Neuronal stem cell (in vitro differentiated cells): ENCODE data around the gene HOOK2.
A peak's percentile ranks its signal among the peaks of the same experiment; 100 is the strongest.

ENCODE experiments used
- DNase-seq: peaks from one replicate; pipeline ENCODE4 v3.0.0-alpha.2; 2013; ENCODE audit warnings: low spot score
- H2AFZ ChIP-seq: one replicate; pipeline ENCODE4 v1.6.1; 2013; ENCODE audit warnings: mild to moderate bottlenecking, low read length, inconsistent platforms
- H2AK5ac ChIP-seq: 2 replicates; pipeline ENCODE4 v1.6.1; 2013; ENCODE audit warnings: low read depth, mild to moderate bottlenecking, inconsistent platforms, low read length, moderate library complexity, mixed read lengths
- H2BK120ac ChIP-seq: 2 replicates; pipeline ENCODE4 v1.6.1; 2013; ENCODE audit warnings: low read depth, mild to moderate bottlenecking, inconsistent platforms, low read length, moderate library complexity, mixed read lengths
- H2BK12ac ChIP-seq: one replicate; pipeline ENCODE4 v1.6.1; 2013; ENCODE audit warnings: low read length, inconsistent platforms
- H2BK15ac ChIP-seq: 2 replicates; pipeline ENCODE4 v1.6.1; 2013; ENCODE audit warnings: mild to moderate bottlenecking, low read length, inconsistent platforms, mixed read lengths
- H2BK5ac ChIP-seq: one replicate; pipeline ENCODE4 v1.6.1; 2013; ENCODE audit warnings: inconsistent platforms, mild to moderate bottlenecking, low read length, moderate library complexity
- H3K14ac ChIP-seq: one replicate; pipeline ENCODE4 v1.6.1; 2013; ENCODE audit warnings: low read length, inconsistent platforms
- H3K18ac ChIP-seq: 2 replicates; pipeline ENCODE4 v1.6.1; 2013; ENCODE audit warnings: low read length, inconsistent platforms
- H3K23ac ChIP-seq: 2 replicates; pipeline ENCODE4 v1.6.1; 2013; ENCODE audit warnings: low read depth, mild to moderate bottlenecking, mixed read lengths, low read length, inconsistent platforms; ENCODE audit not compliant: poor library complexity
- H3K27ac ChIP-seq: replicated peaks from 3 replicates; pipeline ENCODE4 v1.5.1; 2013; ENCODE audit warnings: low read length, inconsistent platforms
- H3K27me3 ChIP-seq, 3 experiments: 2 replicates each; pipeline ENCODE4 v1.6.1; 2013; ENCODE audit warnings: low read length in 3 of 3, mild to moderate bottlenecking in 2 of 3, inconsistent platforms in 1 of 3, low read depth in 1 of 3, mixed read lengths in 1 of 3, moderate library complexity in 1 of 3; ENCODE audit not compliant: control insufficient read depth in 3 of 3, insufficient read depth in 3 of 3
- H3K36me3 ChIP-seq, 2 donors: replicated peaks in 1 of 2; 2 replicates each; pipeline ENCODE4 v1.6.1; 2013; ENCODE audit warnings: low read length in 2 of 2; ENCODE audit not compliant: control insufficient read depth in 2 of 2, insufficient read depth in 2 of 2
- H3K4ac ChIP-seq: 2 replicates; pipeline ENCODE4 v1.6.1; 2013; ENCODE audit warnings: inconsistent platforms, mild to moderate bottlenecking, low read length, moderate library complexity
- H3K4me1 ChIP-seq, 2 donors: 1 replicate in 1 of 2; 2 replicates in 1 of 2; pipeline ENCODE4 v1.6.1; 2013; ENCODE audit warnings: low read length in 2 of 2, low read depth in 1 of 2; ENCODE audit not compliant: control insufficient read depth in 2 of 2, insufficient read depth in 1 of 2
- H3K4me2 ChIP-seq: one replicate; pipeline ENCODE4 v1.6.1; 2013; ENCODE audit warnings: mild to moderate bottlenecking, low read length, inconsistent platforms; ENCODE audit not compliant: insufficient read depth, poor library complexity, severe bottlenecking
- H3K4me3 ChIP-seq, 2 donors: 2 replicates each; pipeline ENCODE4 v1.5.1; 2013; ENCODE audit warnings: low read length in 2 of 2, mild to moderate bottlenecking in 2 of 2, inconsistent platforms in 1 of 2, moderate library complexity in 1 of 2
- H3K79me1 ChIP-seq: one replicate; pipeline ENCODE4 v1.6.1; 2013; ENCODE audit warnings: low read depth, mild to moderate bottlenecking, inconsistent platforms, low read length, moderate library complexity
- H3K9ac ChIP-seq: one replicate; pipeline ENCODE4 v1.6.1; 2013; ENCODE audit warnings: mild to moderate bottlenecking, low read depth, low read length, inconsistent platforms; ENCODE audit not compliant: poor library complexity
- H3K9me3 ChIP-seq, 2 donors: replicated peaks in 1 of 2; 2 replicates each; pipeline versions ENCODE3 to v1.6.1; 2013; ENCODE audit warnings: low read length in 2 of 2, mild to moderate bottlenecking in 2 of 2, inconsistent platforms in 1 of 2, low read depth in 1 of 2, mixed read lengths in 1 of 2, moderate library complexity in 1 of 2; ENCODE audit not compliant: control insufficient read depth in 2 of 2, insufficient read depth in 1 of 2
- H4K8ac ChIP-seq: one replicate; pipeline ENCODE4 v1.6.1; 2013; ENCODE audit warnings: low read depth, mild to moderate bottlenecking, inconsistent platforms, low read length, moderate library complexity
- H4K91ac ChIP-seq: one replicate; pipeline ENCODE4 v1.6.1; 2013; ENCODE audit warnings: low read length, low read depth, mild to moderate bottlenecking, inconsistent platforms; ENCODE audit not compliant: poor library complexity
- WGBS, 2 donors: extraction: QIAGEN DNeasy Blood & Tissue Kit; methylation state at CpG; one replicate each; pipeline ENCODE4 v1.1.7; 2013; ENCODE audit warnings: missing lambda C conversion rate in 2 of 2, mixed read lengths in 1 of 2; ENCODE audit not compliant: insufficient read length in 2 of 2, insufficient replicate concordance in 1 of 2; ENCODE audit errors: extremely low coverage in 2 of 2; 5-methylcytosine and 5-hydroxymethylcytosine counted together

The HOOK2 gene

GRCh38 chr19:12802267-12803106, 27.1 kb upstream of the HOOK2 start:
- H3K4me1 ChIP-seq, result peaks cover 14 to 17% of the 10 kb centered on the region in 2 donors
- no peaks in the 10 kb centered on the region for H3K9me3 ChIP-seq
- H3K4me3 ChIP-seq, result peak overlapping the region; percentile 86 to 96
- H4K91ac ChIP-seq, result no peak overlapping the region
- H2BK5ac ChIP-seq, result peak overlapping the region; percentile 94
- no peak overlapping the region for H3K4ac ChIP-seq
- H3K27me3 ChIP-seq, result no peaks in the 10 kb centered on the region
- no peak overlapping the region for H3K14ac ChIP-seq
- peak overlapping the region; percentile 87 for H2BK120ac ChIP-seq
- peak overlapping the region; percentile 98 for H3K23ac ChIP-seq
- no peak overlapping the region for H4K8ac ChIP-seq
- peak overlapping the region; percentile 84 for H3K4me2 ChIP-seq
- peak overlapping the region; percentile 99 for H2BK15ac ChIP-seq
- peaks cover 15 to 28% of the 10 kb centered on the region in 2 donors for H3K36me3 ChIP-seq
- H3K79me1 ChIP-seq, result peaks cover 18% of the 10 kb centered on the region
- H3K9ac ChIP-seq, result peak overlapping the region; percentile 87
- no peak overlapping the region for H2BK12ac ChIP-seq
- H3K27ac ChIP-seq, result no peak overlapping the region
- H2AFZ ChIP-seq, result peak overlapping the region; percentile 98
- DNase-seq, result no peak
- peak overlapping the region; percentile 96 for H3K18ac ChIP-seq
- no CpG with 5 or more reads among the region's 22 CpGs for WGBS, 2 donors
- H2AK5ac ChIP-seq, result no peak overlapping the region

GRCh38 chr19:12801466-12802266, 26.3 kb upstream of the HOOK2 start, which contains the start of the genes PRDX2 and THSD8:
TSS of gene PRDX2 (minus strand) at chr19:12801800. CDS start at chr19:12801261, 539 bp downstream.
TSS of gene THSD8 (plus strand) at chr19:12802069. CDS start at chr19:12802072, 3 bp downstream.
- Histone ChIP-seq H3K27ac (peak within 1 kb of the TSS; percentile 30), H3K9ac (peak within 1 kb of the TSS; percentile 100), H3K4me1 (peaks cover 7 to 11% of the 10 kb centered on the region in 2 donors), H2BK5ac (peak within 1 kb of the TSS; percentile 94), H3K4me3 (peak within 1 kb of the TSS; percentile 86 to 96), H3K23ac (peak within 1 kb of the TSS; percentile 98), H3K4me2 (peak within 1 kb of the TSS; percentile 84), H2BK12ac (peak within 1 kb of the TSS; percentile 81), H3K27me3 (no peaks in the 10 kb centered on the region), H4K91ac (no peak within 1 kb of the TSS), H4K8ac (peak within 1 kb of the TSS; percentile 87), H3K4ac (peak within 1 kb of the TSS; percentile 87), H3K14ac (peak within 1 kb of the TSS; percentile 99), H3K36me3 (peaks cover 12 to 32% of the 10 kb centered on the region in 2 donors), H3K79me1 (peaks cover 11% of the 10 kb centered on the region), H2BK120ac (peak within 1 kb of the TSS; percentile 87), H3K9me3 (no peaks in the 10 kb centered on the region), H2AFZ (peak within 1 kb of the TSS; percentile 98), H2AK5ac (peak within 1 kb of the TSS; percentile 99), H3K18ac (peak within 1 kb of the TSS; percentile 100), H2BK15ac (peak within 1 kb of the TSS; percentile 99)
- no CpG with 5 or more reads among the region's 78 CpGs for WGBS, 2 donors
- peak; percentile 80 for DNase-seq

GRCh38 chr19:12800923-12801465, 25.6 kb upstream of the HOOK2 start:
- no peaks in the 10 kb centered on the region for H3K9me3 ChIP-seq
- H2BK5ac ChIP-seq, result peak overlapping the region; percentile 94
- peaks cover 12 to 33% of the 10 kb centered on the region in 2 donors for H3K36me3 ChIP-seq
- peak overlapping the region; percentile 99 for H3K14ac ChIP-seq
- peak overlapping the region; percentile 100 for H3K18ac ChIP-seq
- peak overlapping the region; percentile 30 for H3K27ac ChIP-seq
- H2AFZ ChIP-seq, result peak overlapping the region; percentile 98
- no peak overlapping the region for H4K91ac ChIP-seq
- H3K9ac ChIP-seq, result peak overlapping the region; percentile 100
- peak overlapping the region; percentile 98 for H3K23ac ChIP-seq
- H3K4me1 ChIP-seq, result peaks cover 10 to 12% of the 10 kb centered on the region in 2 donors
- H3K4me2 ChIP-seq, result peak overlapping the region; percentile 84
- H2AK5ac ChIP-seq, result peak overlapping the region; percentile 99
- H3K4ac ChIP-seq, result peak overlapping the region; percentile 87
- no peaks in the 10 kb centered on the region for H3K27me3 ChIP-seq
- no peak overlapping the region for H4K8ac ChIP-seq
- H2BK120ac ChIP-seq, result no peak overlapping the region
- H3K79me1 ChIP-seq, result peaks cover 11% of the 10 kb centered on the region
- DNase-seq, result no peak
- WGBS, 2 donors, result no CpG with 5 or more reads among the region's 38 CpGs
- H2BK12ac ChIP-seq, result no peak overlapping the region
- peak overlapping the region; percentile 86 to 96 for H3K4me3 ChIP-seq
- peak overlapping the region; percentile 99 for H2BK15ac ChIP-seq
